ENCODE measurements around the gene NAA16.
A peak's percentile ranks its signal among the peaks of the same experiment; 100 is the strongest.

NAA16 gene

GRCh38 chr13:41398494-41399170 is 87.6 kb downstream of the NAA16 start:
- no peak for ATAC-seq
- no peak for TF ChIP-seq BACH2 (CRISPR knock-in tag; IDR thresholded peaks at IDR 0.05; ENCODE audit: borderline replicate concordance)
- no peak for TF ChIP-seq CSDC2 (CRISPR knock-in tag; IDR thresholded peaks at IDR 0.05)
- TF ChIP-seq ARNTL (CRISPR knock-in tag; IDR thresholded peaks at IDR 0.05; ENCODE audit: borderline replicate concordance, low read depth): no peak
- no peak for TF ChIP-seq PATZ1 (CRISPR knock-in tag; IDR thresholded peaks at IDR 0.05; ENCODE audit: borderline replicate concordance)
- TF ChIP-seq ZNF70 (CRISPR knock-in tag; IDR thresholded peaks at IDR 0.05): no peak
- no peak for TF ChIP-seq GLIS3 (CRISPR knock-in tag; IDR thresholded peaks at IDR 0.05)
- TF ChIP-seq ZNF8 (CRISPR knock-in tag; IDR thresholded peaks at IDR 0.05): no peak
- no peak for TF ChIP-seq ISL1 (CRISPR knock-in tag; IDR thresholded peaks at IDR 0.05)
- no peak for TF ChIP-seq ESRRG (CRISPR knock-in tag; IDR thresholded peaks at IDR 0.05)
- no peak for TF ChIP-seq OSR1 (CRISPR knock-in tag; IDR thresholded peaks at IDR 0.05)
- TF ChIP-seq ZNF565 (CRISPR knock-in tag; conservative IDR thresholded peaks at IDR 0.05; ENCODE audit: low read depth): no peak
- TF ChIP-seq SNAI2 (CRISPR knock-in tag; IDR thresholded peaks at IDR 0.05): no peak
- no peak for TF ChIP-seq POU6F1 (CRISPR knock-in tag; IDR thresholded peaks at IDR 0.05; ENCODE audit: borderline replicate concordance, low read depth)
- no peak for TF ChIP-seq TCF4 (CRISPR knock-in tag; IDR thresholded peaks at IDR 0.05; ENCODE audit: borderline replicate concordance)
- no peak for TF ChIP-seq ZFP3 (CRISPR knock-in tag; IDR thresholded peaks at IDR 0.05)
- TF ChIP-seq ZFP30 (CRISPR knock-in tag; IDR thresholded peaks at IDR 0.05): no peak
- TF ChIP-seq RARB (CRISPR knock-in tag; IDR thresholded peaks at IDR 0.05): no peak
- TF ChIP-seq CSRNP3 (CRISPR knock-in tag; IDR thresholded peaks at IDR 0.05): no peak
- TF ChIP-seq TOX (CRISPR knock-in tag; IDR thresholded peaks at IDR 0.05; ENCODE audit: borderline replicate concordance): no peak

- no peak for ATAC-seq
- TF ChIP-seq TSHZ2 (CRISPR knock-in tag; IDR thresholded peaks at IDR 0.05) (no peak), ARNTL (CRISPR knock-in tag; IDR thresholded peaks at IDR 0.05; ENCODE audit: borderline replicate concordance, low read depth) (no peak)
These were observed 90.3 kb downstream of the NAA16 start for GRCh38 chr13:41401366-41401765.

- ATAC-seq: peak; percentile 44; the same call in 2 of the 3 replicates
- TF ChIP-seq GLIS3 (CRISPR knock-in tag; IDR thresholded peaks at IDR 0.05) (no peak), CREB5 (CRISPR knock-in tag; IDR thresholded peaks at IDR 0.05; ENCODE audit: low read depth) (no peak), CSDC2 (CRISPR knock-in tag; IDR thresholded peaks at IDR 0.05) (no peak), POU6F1 (CRISPR knock-in tag; IDR thresholded peaks at IDR 0.05; ENCODE audit: borderline replicate concordance, low read depth) (no peak), PATZ1 (CRISPR knock-in tag; IDR thresholded peaks at IDR 0.05; ENCODE audit: borderline replicate concordance) (no peak), TOX (CRISPR knock-in tag; IDR thresholded peaks at IDR 0.05; ENCODE audit: borderline replicate concordance) (no peak), ZNF565 (CRISPR knock-in tag; conservative IDR thresholded peaks at IDR 0.05; ENCODE audit: low read depth) (no peak), ISL1 (CRISPR knock-in tag; IDR thresholded peaks at IDR 0.05) (no peak), SNAI2 (CRISPR knock-in tag; IDR thresholded peaks at IDR 0.05) (no peak), CSRNP3 (CRISPR knock-in tag; IDR thresholded peaks at IDR 0.05) (no peak)
These were observed 91.8 kb downstream of the NAA16 start for GRCh38 chr13:41402691-41403511.
